Spleen (tissue), 11 donors: ENCODE results near the gene PROM1. TPM values are rescaled to one million over a fixed set of nuclear protein-coding genes. Genes with fewer than 3 reads are reported as not detected.

Experiments
- DNase-seq: peaks from one replicate; pipeline ENCODE4 v3.0.0-alpha.2; 2020
- H3K27ac ChIP-seq, 8 donors: fragments of 200-600 bp; sonication (generic) in 7 of 8; 1 replicate in 4 of 8; 2 replicates in 4 of 8; pipeline versions ENCODE4 v1.5.0 to v1.8.0; 2016 to 2021; ENCODE audit warnings: inconsistent platforms in 4 of 8, mild to moderate bottlenecking in 4 of 8, moderate library complexity in 1 of 8
- H3K27me3 ChIP-seq, 7 donors: fragments of 200-600 bp; sonication (generic) in 6 of 7; replicated peaks in 1 of 7; 1 replicate in 4 of 7; 2 replicates in 3 of 7; pipeline versions ENCODE4 v1.5.0 to v1.8.0; 2016 to 2021; ENCODE audit warnings: inconsistent platforms in 3 of 7, mild to moderate bottlenecking in 1 of 7
- H3K36me3 ChIP-seq, 6 donors: fragments of 200-600 bp; sonication (generic) in 5 of 6; 1 replicate in 4 of 6; 2 replicates in 2 of 6; pipeline versions ENCODE4 v1.5.0 to v1.8.0; 2016 to 2021; ENCODE audit warnings: inconsistent platforms in 2 of 6
- H3K4me1 ChIP-seq, 6 donors: fragments of 200-600 bp; sonication (generic) in 5 of 6; 1 replicate in 3 of 6; 2 replicates in 3 of 6; pipeline versions ENCODE4 v1.5.0 to v1.8.0; 2016 to 2021; ENCODE audit warnings: inconsistent platforms in 3 of 6
- H3K4me3 ChIP-seq, 8 donors: fragments of 200-600 bp; sonication (generic) in 7 of 8; 1 replicate in 4 of 8; 2 replicates in 4 of 8; pipeline versions ENCODE4 v1.5.0 to v1.8.0; 2016 to 2021; ENCODE audit warnings: inconsistent platforms in 4 of 8, mild to moderate bottlenecking in 4 of 8, moderate library complexity in 2 of 8
- H3K9me3 ChIP-seq, 8 donors: fragments of 200-600 bp; sonication (generic) in 7 of 8; 1 replicate in 4 of 8; 2 replicates in 4 of 8; pipeline versions ENCODE4 v1.5.0 to v1.8.0; 2016 to 2021; ENCODE audit warnings: inconsistent platforms in 4 of 8
- POLR2A ChIP-seq, 3 donors: fragments of 450-650 bp; IDR thresholded peaks; one replicate each; pipeline ENCODE4 v1.5.1; 2017; ENCODE audit warnings: antibody characterized with exemption in 3 of 3, mild to moderate bottlenecking in 1 of 3
- POLR2AphosphoS5 ChIP-seq, 3 donors: sonication (generic); formaldehyde crosslinking; IDR thresholded peaks; one replicate each; pipeline ENCODE4 v1.5.1; 2017; ENCODE audit warnings: antibody characterized with exemption in 3 of 3
- WGBS, 5 donors: extraction: QIAGEN DNeasy Blood & Tissue Kit in 3 of 5; methylation state at CpG; one replicate each; pipeline versions ENCODE4 v1.1.5 to v1.1.7; 2013 to 2018; 5-methylcytosine and 5-hydroxymethylcytosine counted together
- intact Hi-C: fragments of 100-400 bp; cut with DNase I; formaldehyde crosslinking; loops from one replicate; pipeline ENCODE4 v1.15.0; 2023; ENCODE audit warnings: low total_unique reads
- polyA plus RNA-seq, 3 donors: library from polyadenylated mRNA; stranded (reverse); fragments of 200-250 nt; gene quantifications; one replicate each; pipeline ENCODE4 v1.2.1, GENCODE V29; 2013
- total RNA-seq, 7 donors: library from RNA; depleted of rRNA in 3 of 7; stranded (reverse); fragments of >200 nt in 3 of 7; fragmentation: NEBNext Ultra II Directional in 4 of 7; extraction: Animal tissue kit (Norgen Biotek cat#: 25700) in 4 of 7; gene quantifications; one replicate each; pipeline versions ENCODE4 v1.1.0 to v1.2.1, GENCODE V29; 2016 to 2021
- TF ChIP-seq, protein P1 (sequence below), 11 experiments: fragments of 200-600 bp in 7 of 11; fragments of 450-650 bp in 4 of 11; sonication (generic) in 4 of 11; IDR thresholded peaks in 8 of 11; conservative IDR thresholded peaks in 3 of 11; 1 replicate in 7 of 11; 2 replicates in 4 of 11; pipeline versions ENCODE4 v1.4.0 to v1.8.0; 2016 to 2021; ENCODE audit warnings: antibody characterized with exemption in 11 of 11, inconsistent platforms in 4 of 11, mild to moderate bottlenecking in 1 of 11
- donor health status: healthy with polysubstance abuse.
- donor health status: DM: no; HTN: no; CAD: no; lungs with moderate emphysema.
- donor health status: DM: no; HTN: no; CAD: no.
- donor health status: Bipolar disorder and iron deficiency.
- donor health status: healthy.
- donor health status: DM: no; HTN: no; CAD: no.
- donor health status: DM: yes; HTN: yes; CAD: no.

Gene PROM1
- total and polyA plus RNA-seq, 10 donors, result 0.15 to 4.6 (median 0.93) TPM

DNA sequence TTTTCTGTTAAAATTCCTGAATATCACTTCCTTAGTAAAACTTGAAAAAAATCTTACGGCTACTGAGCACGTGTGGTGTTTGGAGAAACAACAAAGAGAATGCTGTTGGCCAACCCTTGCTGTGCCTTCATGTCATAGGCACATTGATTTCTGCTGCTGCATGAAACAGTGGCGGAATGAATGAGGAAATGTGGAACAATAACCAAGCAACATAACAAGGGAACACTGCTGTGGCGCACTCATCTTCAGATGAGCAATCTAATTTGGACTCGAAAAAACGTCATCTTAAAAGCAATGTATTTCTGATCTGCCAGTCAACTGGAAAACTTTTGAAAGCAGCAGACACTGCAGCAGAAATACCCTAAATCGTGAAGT lies 51.4 kb downstream of the PROM1 start:
- H3K27me3 ChIP-seq, result no peaks in the 10 kb centered on the region
- H3K36me3 ChIP-seq, result no peaks in the 10 kb centered on the region
- peak overlapping the region in 1 of 8 donors; percentile 6 for H3K27ac ChIP-seq
- peaks cover 0 to 35% (median 6%) of the 10 kb centered on the region in 6 donors for H3K4me1 ChIP-seq
- DNase-seq, result no peak
- 41 to 55% (median 48%) methylated on average over 7 of the region's 7 CpGs for WGBS, 5 donors
- H3K9me3 ChIP-seq, result no peaks in the 10 kb centered on the region
- TF ChIP-seq POLR2A (IDR thresholded peaks at IDR 0.05) (no peak), POLR2AphosphoS5 (IDR thresholded peaks at IDR 0.05) (no peak)
- TF ChIP-seq, protein P1, sequence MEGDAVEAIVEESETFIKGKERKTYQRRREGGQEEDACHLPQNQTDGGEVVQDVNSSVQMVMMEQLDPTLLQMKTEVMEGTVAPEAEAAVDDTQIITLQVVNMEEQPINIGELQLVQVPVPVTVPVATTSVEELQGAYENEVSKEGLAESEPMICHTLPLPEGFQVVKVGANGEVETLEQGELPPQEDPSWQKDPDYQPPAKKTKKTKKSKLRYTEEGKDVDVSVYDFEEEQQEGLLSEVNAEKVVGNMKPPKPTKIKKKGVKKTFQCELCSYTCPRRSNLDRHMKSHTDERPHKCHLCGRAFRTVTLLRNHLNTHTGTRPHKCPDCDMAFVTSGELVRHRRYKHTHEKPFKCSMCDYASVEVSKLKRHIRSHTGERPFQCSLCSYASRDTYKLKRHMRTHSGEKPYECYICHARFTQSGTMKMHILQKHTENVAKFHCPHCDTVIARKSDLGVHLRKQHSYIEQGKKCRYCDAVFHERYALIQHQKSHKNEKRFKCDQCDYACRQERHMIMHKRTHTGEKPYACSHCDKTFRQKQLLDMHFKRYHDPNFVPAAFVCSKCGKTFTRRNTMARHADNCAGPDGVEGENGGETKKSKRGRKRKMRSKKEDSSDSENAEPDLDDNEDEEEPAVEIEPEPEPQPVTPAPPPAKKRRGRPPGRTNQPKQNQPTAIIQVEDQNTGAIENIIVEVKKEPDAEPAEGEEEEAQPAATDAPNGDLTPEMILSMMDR (IDR thresholded peaks at IDR 0.05 in 8 of 11, conservative IDR thresholded peaks at IDR 0.05 in 3 of 11), result no peak
- H3K4me3 ChIP-seq, result no peak overlapping the region
- intact Hi-C loops, result no loop called here

DNA sequence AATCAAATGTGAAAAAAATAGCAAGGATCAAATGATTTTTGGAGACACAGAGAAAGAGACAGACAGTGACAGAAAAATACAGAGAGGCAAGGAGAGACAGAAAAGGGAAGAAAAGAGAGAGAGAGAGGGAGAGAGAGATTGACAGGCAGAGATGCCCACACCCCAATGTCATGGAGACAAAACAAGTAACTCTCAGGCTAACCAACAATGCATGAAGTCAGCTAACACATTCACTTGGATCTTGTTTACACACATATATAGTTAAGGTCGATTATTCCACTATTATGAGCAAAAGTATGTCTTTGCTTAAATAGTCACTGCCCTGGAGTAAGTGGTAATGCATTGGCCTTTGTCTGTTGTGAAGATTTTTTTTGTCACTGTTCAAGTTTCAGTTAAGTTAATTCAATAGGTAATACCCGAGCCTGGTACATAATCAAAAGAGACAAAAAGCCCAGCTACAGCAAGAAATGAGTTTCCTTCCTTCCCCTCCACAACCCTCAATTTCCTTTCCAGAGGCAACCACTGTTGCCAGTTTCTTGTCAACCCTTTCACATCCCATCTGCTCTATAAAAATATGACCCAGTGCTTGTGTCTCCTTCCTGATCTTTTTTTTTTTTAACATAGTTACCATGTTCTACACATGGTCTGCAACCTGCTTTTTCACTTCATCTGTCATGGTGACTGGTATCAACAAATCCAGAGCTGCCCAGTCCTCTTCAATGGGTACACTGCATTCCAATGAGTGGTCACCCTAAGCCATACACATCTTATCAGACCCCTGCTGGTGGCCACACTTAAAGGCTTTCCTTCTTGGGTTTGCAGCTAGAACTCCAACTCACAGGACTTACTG lies 52.1 kb downstream of the PROM1 start:
- H3K27ac ChIP-seq, result peak overlapping the region in 1 of 8 donors; percentile 6
- no peak for DNase-seq
- WGBS, 5 donors, result 4 to 15% (median 8%) methylated on average over 2 of the region's 2 CpGs
- peaks cover 0 to 33% (median 7%) of the 10 kb centered on the region in 6 donors for H3K4me1 ChIP-seq
- no peaks in the 10 kb centered on the region for H3K36me3 ChIP-seq
- peaks cover 0 to under 1% (median 0%) of the 10 kb centered on the region in 7 donors for H3K27me3 ChIP-seq
- TF ChIP-seq, protein P1 (IDR thresholded peaks at IDR 0.05 in 8 of 11, conservative IDR thresholded peaks at IDR 0.05 in 3 of 11), result no peak
- no peak for TF ChIP-seq POLR2AphosphoS5 (IDR thresholded peaks at IDR 0.05)
- TF ChIP-seq POLR2A (IDR thresholded peaks at IDR 0.05), result no peak
- intact Hi-C loops, result no loop called here
- H3K9me3 ChIP-seq, result no peaks in the 10 kb centered on the region
- no peak overlapping the region for H3K4me3 ChIP-seq

DNA sequence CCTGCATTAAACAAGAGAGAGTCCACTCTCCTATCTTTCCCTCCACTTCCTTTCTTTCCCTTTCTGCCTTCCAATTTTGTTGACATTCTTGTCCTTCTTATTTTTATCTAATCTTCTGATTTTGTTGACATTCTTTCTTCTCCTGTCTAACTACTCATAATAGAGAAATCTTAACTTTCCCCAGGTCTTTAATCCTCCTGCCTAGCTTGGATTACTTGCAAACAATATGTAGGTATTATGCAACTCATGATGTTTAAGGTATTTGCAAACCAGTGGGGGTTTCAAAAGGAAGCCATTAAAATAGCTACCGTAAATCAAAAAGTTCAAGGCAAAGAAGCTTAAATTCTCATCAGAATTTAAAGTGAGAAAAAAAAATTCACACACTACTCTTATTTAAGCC lies 53.9 kb downstream of the PROM1 start:
- Histone ChIP-seq H3K27me3 (peaks cover 0 to 5% (median 0%) of the 10 kb centered on the region in 7 donors), H3K4me3 (no peak overlapping the region), H3K27ac (no peak overlapping the region), H3K4me1 (peaks cover 3 to 40% (median 12%) of the 10 kb centered on the region in 6 donors), H3K36me3 (no peaks in the 10 kb centered on the region), H3K9me3 (no peaks in the 10 kb centered on the region)
- intact Hi-C loops, result loop anchor here (5.0 to 10.0 kb wide), 2 partner anchors 172 to 415 kb away; no protein-coding TSS in a partner anchor
- TF ChIP-seq POLR2AphosphoS5 (IDR thresholded peaks at IDR 0.05) (no peak), POLR2A (IDR thresholded peaks at IDR 0.05) (no peak)
- TF ChIP-seq, protein P1 (IDR thresholded peaks at IDR 0.05 in 8 of 11, conservative IDR thresholded peaks at IDR 0.05 in 3 of 11), result no peak
- 34 to 60% (median 50%) methylated on average over 1 of the region's 1 CpG for WGBS, 5 donors
- no peak for DNase-seq

DNA sequence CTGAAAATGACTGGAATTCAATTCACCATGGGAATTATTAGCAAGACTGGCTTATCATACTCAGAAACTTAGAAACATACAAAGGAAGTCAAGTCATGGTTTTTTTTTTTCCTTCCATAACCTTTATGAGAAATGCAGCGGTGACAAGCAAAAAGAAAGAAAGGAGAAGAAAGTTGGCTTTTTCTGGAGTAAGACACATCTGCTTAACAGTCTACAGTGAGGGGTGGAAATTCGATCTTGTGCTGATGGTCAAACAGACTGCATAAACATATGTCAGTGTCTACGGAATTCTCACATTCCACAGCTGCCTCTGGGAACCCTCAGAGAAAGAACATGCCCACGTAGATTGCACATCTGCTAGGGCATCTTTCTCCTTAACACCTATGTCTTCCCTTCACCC lies 54.6 kb downstream of the PROM1 start:
- DNase-seq, result no peak
- Histone ChIP-seq H3K27me3 (peaks cover 0 to 5% (median 0%) of the 10 kb centered on the region in 7 donors), H3K4me1 (peaks cover 3 to 40% (median 12%) of the 10 kb centered on the region in 6 donors), H3K4me3 (no peak overlapping the region), H3K9me3 (no peaks in the 10 kb centered on the region), H3K27ac (no peak overlapping the region), H3K36me3 (no peaks in the 10 kb centered on the region)
- intact Hi-C loops, result loop anchor here (5.0 to 10.0 kb wide), 2 partner anchors 173 to 416 kb away; no protein-coding TSS in a partner anchor
- TF ChIP-seq POLR2AphosphoS5 (IDR thresholded peaks at IDR 0.05), result no peak
- no peak for TF ChIP-seq POLR2A (IDR thresholded peaks at IDR 0.05)
- TF ChIP-seq, protein P1 (IDR thresholded peaks at IDR 0.05 in 8 of 11, conservative IDR thresholded peaks at IDR 0.05 in 3 of 11), result no peak
- WGBS, 5 donors, result 44 to 62% (median 49%) methylated on average over 4 of the region's 4 CpGs
